ENCODE data around the gene NID2.

DNA sequence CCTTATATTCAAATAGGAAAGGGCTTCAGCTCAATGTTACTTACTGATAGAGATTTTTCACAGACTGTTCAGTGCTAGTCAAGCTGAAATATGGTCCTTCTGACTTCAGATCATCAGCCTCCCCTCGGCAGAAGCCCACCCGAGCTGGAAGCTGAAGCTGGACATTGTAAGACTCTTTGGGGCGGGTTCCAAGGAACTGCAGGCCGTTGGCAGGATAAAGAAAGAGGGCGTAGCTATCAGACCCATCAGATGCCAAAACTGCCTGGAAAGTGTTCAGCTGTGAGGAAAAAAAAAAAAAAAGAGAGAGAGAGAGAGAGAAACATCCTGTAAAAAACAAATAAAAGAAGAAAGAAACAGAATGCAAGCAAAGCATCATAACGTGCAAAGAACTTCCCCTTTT lies 8.8 kb downstream of the NID2 start:
- no peak for TF ChIP-seq CTCF (IDR thresholded peaks at IDR 0.05; ENCODE audit: low read depth, low read length, poor library complexity, severe bottlenecking)
- TF ChIP-seq EZH2phosphoT487 (IDR thresholded peaks at IDR 0.05; ENCODE audit: borderline replicate concordance, low read length): no peak

Data from DOHH2 (cell line).